NCI-H1417 (cell line): Measurements from ENCODE around the gene TIMP2.
"Not testable (repeated sequence)": the region's sequence is repeated elsewhere in the genome, so short reads cannot be mapped to it uniquely, and the experiment has no call there.

ENCODE experiments used
- DNase-seq, 3 experiments: peaks; one replicate each; lab custom pipeline; 2025; lab: John Stamatoyannopoulos, UW

Gene TIMP2

GRCh38 chr17:78890096-78890495 lies 35.1 kb downstream of the TIMP2 start:
- not testable (repeated sequence) for DNase-seq

- no peak for DNase-seq
Observed at GRCh38 chr17:78889531-78889930, 35.7 kb downstream of the TIMP2 start.

- peak in 2 of 3 experiments; percentile 18 to 43 for DNase-seq
Observed at GRCh38 chr17:78888941-78889518, 36.2 kb downstream of the TIMP2 start.

DNA sequence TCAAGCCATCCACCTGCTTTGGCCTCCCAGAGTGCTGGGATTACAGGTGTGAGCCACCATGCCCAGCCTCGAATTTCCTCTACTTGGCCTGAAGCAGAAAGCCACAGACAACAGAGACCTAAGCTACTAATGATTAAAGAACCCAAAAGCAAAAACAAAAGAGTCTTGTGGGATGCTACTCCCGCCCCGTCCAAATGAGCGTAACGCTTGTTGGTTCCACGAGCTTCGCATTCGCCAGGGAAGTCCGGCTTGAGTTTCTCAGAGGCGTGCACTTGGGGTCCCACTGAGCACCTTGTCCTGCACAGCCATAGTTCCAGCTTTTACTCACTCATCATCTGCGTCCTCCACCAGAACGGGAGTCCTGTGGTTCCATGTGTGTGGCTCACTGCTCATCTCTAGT lies 38.2 kb downstream of the TIMP2 start:
- DNase-seq: no peak

GRCh38 chr17:78885956-78886355 lies 39.2 kb downstream of the TIMP2 start:
- DNase-seq: no peak

DNA sequence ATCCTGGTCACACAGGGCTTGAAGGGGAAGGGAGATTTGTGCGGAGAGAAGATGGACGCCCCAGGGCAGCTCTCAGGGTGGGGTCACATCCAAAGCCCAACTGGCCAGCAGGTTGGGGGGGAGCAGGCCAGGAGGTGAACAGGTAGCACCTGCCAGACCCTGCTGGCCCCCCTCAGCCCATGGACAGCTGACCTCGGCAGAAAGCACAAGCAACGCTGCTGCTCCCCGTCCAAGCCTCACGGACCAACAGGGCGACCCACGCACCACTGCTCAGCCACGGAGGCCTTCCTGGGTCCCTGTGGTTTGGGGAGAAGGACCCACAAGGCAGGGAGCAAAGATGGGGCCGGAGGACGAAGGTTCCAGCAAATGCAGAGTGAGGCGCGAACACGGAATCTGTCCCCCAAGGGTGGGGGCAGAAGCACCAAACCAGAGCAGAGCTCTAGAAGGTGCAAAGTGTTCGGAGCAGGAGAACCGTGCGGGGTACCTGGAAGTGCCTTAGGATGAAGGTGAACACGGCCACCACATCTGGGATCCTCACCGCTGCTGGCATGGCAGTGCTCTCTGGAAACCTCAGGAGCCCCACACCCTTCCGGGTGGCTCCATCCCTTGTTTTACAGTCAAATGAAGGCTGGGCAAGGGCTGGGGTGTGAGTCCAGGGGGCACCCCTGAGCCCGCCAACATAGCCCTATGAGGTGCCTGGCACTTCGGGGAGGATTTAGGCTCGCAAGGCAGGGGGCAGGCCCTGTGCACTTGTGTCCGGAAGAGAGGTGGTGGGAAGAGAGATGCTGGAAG lies 40.1 kb downstream of the TIMP2 start:
- DNase-seq: no peak

GRCh38 chr17:78884148-78884825 lies 40.9 kb downstream of the TIMP2 start:
- DNase-seq: no peak

GRCh38 chr17:78883533-78884131 lies 41.6 kb downstream of the TIMP2 start:
- peak; percentile 58 to 92 (median 82) for DNase-seq

GRCh38 chr17:78883089-78883532 lies 42.1 kb downstream of the TIMP2 start:
- peak in 1 of 3 experiments; percentile 61 for DNase-seq

DNA sequence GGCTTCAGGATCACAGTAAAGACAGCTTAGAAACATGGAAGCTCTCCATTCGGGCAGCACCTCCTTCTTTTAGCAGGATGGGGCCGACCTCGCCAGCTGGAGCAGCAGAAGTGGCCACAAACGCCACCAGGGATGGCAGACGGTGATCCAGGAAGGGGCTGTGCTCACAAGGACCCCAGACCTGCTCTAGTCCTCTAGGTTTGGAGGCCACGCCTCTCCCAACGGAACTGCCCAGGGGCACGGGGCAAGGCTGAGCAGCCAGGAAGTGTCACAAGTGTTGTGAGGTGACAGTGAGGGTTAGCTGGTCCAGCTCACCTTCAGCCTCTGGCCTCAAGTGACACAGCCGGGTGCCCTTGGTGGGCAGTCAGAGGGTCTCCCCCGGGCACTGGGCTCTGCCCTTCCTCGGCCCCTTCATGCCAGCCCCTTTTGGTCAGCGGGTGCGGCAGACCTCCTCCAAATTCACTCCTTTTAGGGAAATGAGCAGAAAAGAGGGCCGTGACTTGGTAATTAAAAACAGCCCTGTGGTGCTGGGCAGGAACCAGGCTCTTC lies 42.6 kb downstream of the TIMP2 start:
- DNase-seq: no peak

DNA sequence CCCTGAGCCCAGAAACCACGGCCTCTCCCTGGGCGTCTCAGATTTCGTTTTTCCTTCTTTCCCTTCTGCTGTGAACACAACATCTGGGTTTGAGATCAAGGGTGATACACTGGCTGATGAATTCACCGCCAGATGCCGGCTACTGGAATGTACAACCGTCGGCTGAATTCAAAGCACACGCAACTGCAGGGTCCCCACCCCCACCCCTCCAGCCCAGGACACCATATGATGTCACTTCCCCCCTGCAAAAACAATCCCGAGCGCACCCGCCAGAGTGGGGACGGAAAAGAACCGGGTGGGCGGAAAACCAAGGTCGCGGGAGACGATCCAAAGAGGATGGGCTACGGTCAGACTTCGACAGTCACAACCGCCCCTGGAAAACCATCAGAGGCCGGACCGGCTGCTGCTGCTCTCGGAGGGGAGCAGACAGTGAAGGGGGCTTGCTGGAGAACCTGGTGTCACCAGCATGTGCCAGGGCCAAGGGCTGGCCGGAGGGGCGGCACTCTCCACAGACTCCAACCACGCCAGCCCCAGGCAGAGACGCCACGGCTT lies 45.5 kb downstream of the TIMP2 start:
- DNase-seq: no peak

- DNase-seq: no peak
Observed at GRCh38 chr17:78878871-78879527, 46.2 kb downstream of the TIMP2 start.

DNA sequence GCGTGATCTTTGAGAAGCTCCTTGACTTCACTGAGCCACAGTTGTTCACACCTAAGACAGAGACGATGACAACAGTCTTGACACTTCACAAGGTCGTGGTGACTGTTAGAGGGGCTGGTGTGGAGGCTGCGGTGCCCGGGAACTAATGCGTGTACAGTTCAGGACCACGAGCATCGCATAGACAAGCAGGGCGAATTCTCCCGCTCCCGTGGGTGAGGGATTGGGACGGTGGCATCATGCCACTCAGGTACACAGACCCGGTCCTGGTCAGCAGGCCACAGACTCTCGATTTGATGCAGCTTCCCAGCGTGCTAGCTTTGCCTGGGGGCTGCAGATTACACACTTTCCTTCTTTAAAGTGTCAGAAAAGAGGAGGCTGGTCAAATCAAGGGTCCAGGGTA lies 46.9 kb downstream of the TIMP2 start:
- no peak for DNase-seq

GRCh38 chr17:78876954-78877517 lies 48.2 kb downstream of the TIMP2 start:
- DNase-seq: not testable (repeated sequence)

DNA sequence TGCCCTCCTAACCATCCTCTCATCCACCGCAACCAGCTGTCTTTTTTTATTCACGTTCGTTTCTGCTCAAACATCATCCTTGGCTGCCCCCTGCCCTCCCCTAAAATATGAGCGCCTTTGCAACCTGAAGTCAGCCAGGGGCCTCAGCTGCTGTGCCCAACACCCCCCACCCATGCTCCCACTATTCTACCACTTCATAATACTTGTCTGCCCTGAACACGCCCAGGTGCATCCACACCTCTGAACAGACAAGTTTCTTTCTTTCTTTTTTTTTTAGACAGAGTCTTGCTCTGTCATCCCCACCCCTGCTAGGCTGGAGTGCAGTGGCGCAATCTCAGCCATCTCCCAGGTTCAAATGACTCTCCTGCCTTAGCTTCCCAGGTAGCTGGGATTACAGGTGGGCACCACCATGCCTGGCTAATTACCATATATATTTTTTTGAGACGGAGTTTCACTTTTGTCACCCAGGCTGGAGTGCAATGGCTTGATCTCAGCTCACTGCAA lies 49.0 kb downstream of the TIMP2 start:
- DNase-seq: no peak

DNA sequence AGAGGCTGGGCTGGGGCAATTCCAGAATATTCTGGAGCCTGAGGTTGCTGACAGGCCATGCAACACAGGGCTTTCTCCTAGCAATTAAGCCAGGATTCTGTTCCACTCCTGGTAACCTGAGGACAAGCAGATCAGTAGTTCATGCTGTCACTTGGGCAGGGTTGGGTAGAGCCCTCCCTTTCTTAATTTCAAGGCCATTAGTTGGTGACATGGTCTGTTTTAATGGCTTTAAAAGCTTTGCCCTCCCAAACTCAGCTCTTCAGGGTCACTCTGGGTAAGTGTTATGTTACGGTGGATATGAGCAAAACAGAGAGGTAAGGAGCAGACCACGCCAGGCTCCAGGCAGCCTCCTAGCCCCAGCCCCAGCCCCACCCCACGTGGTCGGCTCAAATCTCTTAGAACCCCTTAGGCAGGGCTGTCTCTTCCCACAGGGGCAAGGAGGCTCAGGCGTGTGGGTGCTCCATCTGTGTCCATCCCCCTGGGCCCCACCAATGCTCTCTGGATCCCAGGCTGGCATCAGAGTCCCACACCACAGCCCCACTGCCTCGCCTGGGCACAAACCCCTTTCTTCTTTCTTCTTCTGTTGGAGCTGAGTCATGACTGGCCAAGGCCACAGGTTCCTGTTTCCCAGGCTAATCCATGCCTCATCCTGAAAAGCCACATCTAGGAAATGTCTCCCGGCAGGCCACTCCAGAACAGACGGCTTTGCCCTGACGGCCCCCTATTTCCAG lies 49.7 kb downstream of the TIMP2 start:
- peak in 2 of 3 experiments; percentile 7 to 41 for DNase-seq

GRCh38 chr17:78873519-78874340 lies 51.5 kb downstream of the TIMP2 start:
- DNase-seq: no peak

DNA sequence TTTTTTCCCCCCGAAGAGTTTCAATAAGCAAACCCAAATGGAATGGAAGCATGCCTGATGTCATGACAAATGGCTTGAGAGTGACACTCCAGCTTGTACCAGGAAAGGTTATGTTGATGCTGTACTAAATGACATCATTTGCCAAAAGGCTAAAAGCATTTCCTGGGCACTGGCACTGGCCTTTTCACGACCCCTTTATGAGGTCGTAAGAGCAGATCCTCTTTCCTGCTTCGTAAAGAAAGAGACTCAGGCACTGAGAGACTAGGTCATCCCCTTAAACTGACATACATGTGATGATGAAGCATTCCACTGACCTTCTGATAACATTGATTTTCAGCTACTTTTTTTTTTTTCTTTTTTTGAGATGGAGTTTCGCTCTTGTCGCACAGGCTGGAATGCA lies 52.7 kb downstream of the TIMP2 start:
- no peak for DNase-seq

- no peak for DNase-seq
Observed at GRCh38 chr17:78870621-78871020, 54.6 kb downstream of the TIMP2 start.
